Duodenal mucosa (tissue), 2 donors: ENCODE results near the gene GREB1.

Experiments used
- H3K27ac ChIP-seq: one replicate; pipeline ENCODE4 v1.7.0; 2013; ENCODE audit warnings: low read depth, low read length
- H3K27me3 ChIP-seq, 2 donors: one replicate each; pipeline ENCODE4 v1.7.0; 2013; ENCODE audit warnings: low read length in 2 of 2, control low read depth in 1 of 2; ENCODE audit not compliant: insufficient read depth in 2 of 2, control insufficient read depth in 1 of 2
- H3K36me3 ChIP-seq, 2 donors: one replicate each; pipeline ENCODE4 v1.7.0; 2013; ENCODE audit warnings: low read length in 2 of 2, control low read depth in 1 of 2; ENCODE audit not compliant: insufficient read depth in 2 of 2, control insufficient read depth in 1 of 2
- H3K4me1 ChIP-seq, 2 donors: one replicate each; pipeline ENCODE4 v1.7.0; 2013; ENCODE audit warnings: low read length in 2 of 2, control low read depth in 1 of 2; ENCODE audit not compliant: insufficient read depth in 2 of 2, control insufficient read depth in 1 of 2
- H3K4me3 ChIP-seq, 2 donors: one replicate each; pipeline ENCODE4 v1.7.0; 2013; ENCODE audit warnings: low read length in 2 of 2, low read depth in 1 of 2
- H3K9ac ChIP-seq, 2 donors: one replicate each; pipeline ENCODE4 v1.7.0; 2013; ENCODE audit warnings: low read length in 2 of 2, low read depth in 1 of 2
- H3K9me3 ChIP-seq, 2 donors: one replicate each; pipeline ENCODE4 v1.7.0; 2013; ENCODE audit warnings: low read length in 2 of 2, control low read depth in 1 of 2; ENCODE audit not compliant: control insufficient read depth in 1 of 2

The GREB1 gene

DNA sequence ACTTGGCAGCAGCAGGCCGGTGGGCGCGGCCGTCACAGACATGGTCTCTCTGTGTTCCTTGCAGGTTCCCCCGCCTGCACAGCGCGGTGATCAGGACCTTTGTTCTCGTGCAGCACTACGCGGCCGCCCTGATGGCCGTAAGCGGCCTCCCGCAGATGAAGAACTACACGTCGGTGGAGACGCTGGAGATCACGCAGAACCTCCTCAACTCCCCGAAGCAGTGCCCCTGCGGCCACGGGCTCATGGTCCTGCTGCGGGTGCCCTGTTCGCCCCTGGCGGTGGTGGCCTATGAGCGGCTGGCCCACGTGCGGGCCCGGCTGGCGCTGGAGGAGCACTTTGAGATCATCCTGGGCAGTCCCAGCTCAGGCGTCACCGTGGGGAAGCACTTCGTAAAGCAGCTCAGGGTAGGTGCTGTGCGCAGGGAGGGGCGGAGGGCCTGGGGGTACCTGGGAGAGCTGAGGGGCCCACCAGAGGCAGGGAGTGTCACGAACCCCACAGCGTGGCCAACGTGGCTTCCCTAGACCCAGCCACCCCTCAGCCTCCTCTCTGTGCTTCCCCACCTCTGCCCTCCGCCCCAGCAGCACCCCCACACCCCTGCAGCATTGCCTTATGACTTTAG, 76.9 kb downstream of the GREB1 start:
- Histone ChIP-seq H3K36me3 (no peaks in the 10 kb centered on the region), H3K9me3 (no peaks in the 10 kb centered on the region), H3K9ac (no peak overlapping the region), H3K4me3 (no peak overlapping the region), H3K4me1 (no peaks in the 10 kb centered on the region), H3K27me3 (no peaks in the 10 kb centered on the region), H3K27ac (no peak overlapping the region)

DNA sequence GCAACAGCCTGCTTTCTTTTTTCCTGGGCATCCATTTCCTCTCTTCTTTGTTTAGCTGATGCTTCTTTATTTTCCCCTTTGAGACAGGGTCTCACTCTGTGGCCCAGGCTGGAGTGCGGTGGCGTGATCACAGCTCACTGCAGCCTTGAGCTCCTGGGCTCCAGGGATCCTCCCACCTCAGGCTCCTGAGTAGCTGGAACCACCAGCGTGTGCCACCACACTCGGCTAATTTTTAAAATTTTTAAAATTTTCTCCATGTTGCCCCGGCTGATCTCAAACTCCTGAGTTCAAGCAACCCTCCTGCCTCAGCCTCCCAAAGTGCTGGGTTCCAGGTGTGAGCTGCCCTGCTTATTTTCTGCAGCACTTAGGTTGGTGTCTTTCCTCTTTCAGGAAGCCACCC, 77.4 kb downstream of the GREB1 start:
- H3K4me1 ChIP-seq = no peaks in the 10 kb centered on the region
- no peak overlapping the region for H3K4me3 ChIP-seq
- H3K27me3 ChIP-seq = no peaks in the 10 kb centered on the region
- no peak overlapping the region for H3K9ac ChIP-seq
- no peaks in the 10 kb centered on the region for H3K9me3 ChIP-seq
- no peaks in the 10 kb centered on the region for H3K36me3 ChIP-seq
- H3K27ac ChIP-seq = no peak overlapping the region

DNA sequence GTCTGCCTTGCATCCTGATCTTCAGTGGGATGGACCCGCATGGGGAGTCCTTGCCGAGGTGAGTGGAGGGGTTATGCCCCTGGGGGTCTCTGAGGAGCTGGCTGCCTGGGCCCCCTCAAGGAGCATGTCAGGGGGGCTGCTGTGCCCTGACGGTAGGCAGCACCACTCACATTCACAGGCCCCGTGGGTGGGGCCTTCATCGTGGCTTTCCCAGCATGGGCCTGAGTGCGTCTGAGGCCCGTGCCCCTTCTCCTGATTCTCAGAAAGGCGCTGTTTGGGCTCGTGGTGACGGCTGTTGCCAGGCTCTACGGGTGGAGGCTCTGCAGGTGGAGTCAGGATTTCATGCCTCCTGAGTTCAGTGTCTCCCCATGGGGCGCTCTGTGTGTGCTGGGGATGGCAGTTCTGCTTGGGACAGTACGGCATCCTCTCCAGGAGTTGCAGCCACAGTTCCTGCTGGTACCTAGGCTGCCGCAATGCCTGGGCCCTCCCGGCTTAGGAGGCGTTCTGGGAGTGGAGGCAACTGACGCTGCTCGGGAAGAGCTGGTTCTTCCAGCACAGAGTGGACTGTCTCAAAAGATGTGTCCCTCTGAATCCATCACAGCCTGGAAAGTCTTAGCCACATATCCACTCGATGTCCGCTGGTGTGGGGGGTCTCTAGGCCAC, 78.8 kb downstream of the GREB1 start:
- no peaks in the 10 kb centered on the region for H3K27me3 ChIP-seq
- H3K9me3 ChIP-seq = no peaks in the 10 kb centered on the region
- no peak overlapping the region for H3K9ac ChIP-seq
- H3K36me3 ChIP-seq = no peaks in the 10 kb centered on the region
- no peaks in the 10 kb centered on the region for H3K4me1 ChIP-seq
- no peak overlapping the region for H3K27ac ChIP-seq
- H3K4me3 ChIP-seq = no peak overlapping the region

DNA sequence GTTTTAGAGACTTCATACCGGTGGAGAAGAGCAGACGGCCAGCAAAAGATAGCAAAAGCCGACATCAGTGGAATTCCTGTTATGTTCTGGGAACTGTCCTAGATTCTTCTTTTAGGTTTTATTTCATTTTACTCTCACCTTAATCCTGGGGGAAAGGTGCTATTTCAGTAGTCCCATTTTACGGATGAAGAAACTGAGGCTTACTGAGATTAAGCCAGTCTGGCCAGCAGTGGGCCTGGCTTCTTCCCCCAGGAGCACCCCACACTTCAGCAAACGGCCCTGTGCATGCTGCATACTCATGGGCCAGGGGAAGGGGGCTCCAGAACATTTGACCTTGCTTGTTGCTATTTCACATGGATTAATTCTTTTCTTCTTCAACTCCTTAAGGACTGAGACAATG, 79.5 kb downstream of the GREB1 start:
- Histone ChIP-seq H3K36me3 (no peaks in the 10 kb centered on the region), H3K27me3 (no peaks in the 10 kb centered on the region), H3K4me3 (no peak overlapping the region)

DNA sequence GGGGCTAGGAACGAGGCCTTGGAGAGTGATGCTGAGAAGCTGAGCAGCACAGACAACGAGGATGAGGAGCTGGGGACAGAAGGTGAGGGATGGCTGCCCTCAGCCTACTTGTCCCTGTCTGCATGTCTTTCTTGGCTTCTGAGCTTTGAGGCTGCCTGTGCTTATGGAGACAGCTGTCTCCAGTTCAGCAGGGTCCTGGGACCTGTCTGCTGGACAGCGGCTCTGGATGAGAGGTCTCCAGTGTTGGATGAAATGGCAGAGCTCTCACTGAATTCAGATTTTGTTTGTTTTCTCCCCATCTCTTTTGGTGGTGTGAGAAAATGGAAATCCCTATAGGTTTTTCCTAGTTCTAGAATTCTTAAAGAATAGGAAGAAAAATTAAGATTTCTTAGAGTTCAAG, 81.4 kb downstream of the GREB1 start:
- H3K4me1 ChIP-seq = no peaks in the 10 kb centered on the region
- H3K36me3 ChIP-seq = no peaks in the 10 kb centered on the region
- H3K9ac ChIP-seq = no peak overlapping the region
- no peaks in the 10 kb centered on the region for H3K9me3 ChIP-seq
- no peak overlapping the region for H3K27ac ChIP-seq
- H3K27me3 ChIP-seq = no peaks in the 10 kb centered on the region
- H3K4me3 ChIP-seq = no peak overlapping the region

More for the DNA sequence above, 79.5 kb downstream of the GREB1 start:
- Histone ChIP-seq H3K27ac (no peak overlapping the region), H3K9me3 (no peaks in the 10 kb centered on the region), H3K4me1 (no peaks in the 10 kb centered on the region), H3K9ac (no peak overlapping the region)

DNA sequence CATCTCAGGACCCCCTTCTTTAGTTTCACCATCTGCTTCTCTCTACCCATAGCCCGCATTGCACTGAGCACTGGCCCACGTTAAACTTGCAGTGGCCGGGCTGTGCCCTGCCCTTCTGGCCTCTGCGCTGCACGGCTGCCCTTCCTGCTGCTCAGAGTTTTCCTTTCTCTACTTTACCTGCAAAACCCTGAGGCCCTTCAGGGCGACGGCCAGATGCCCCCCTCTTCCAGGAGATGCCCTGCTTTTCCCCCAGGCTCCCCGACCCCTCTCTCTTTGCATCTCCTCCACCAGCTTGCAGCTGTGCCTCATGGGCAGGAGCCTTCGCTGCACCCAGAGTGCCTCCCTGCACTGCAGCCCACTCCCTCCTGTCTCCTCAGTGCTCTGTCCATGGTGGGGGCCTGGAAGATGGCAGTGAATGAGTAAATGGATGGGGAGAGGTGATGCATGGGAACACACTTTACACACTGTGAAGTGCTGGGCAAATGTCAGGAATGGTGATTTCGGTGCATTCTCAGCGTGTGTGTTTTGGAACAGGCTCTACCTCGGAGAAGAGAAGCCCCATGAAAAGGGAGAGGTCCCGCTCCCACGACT, 82.3 kb downstream of the GREB1 start:
- no peak overlapping the region for H3K9ac ChIP-seq
- H3K4me1 ChIP-seq = no peaks in the 10 kb centered on the region
- no peak overlapping the region for H3K4me3 ChIP-seq
- H3K9me3 ChIP-seq = no peaks in the 10 kb centered on the region
- H3K27me3 ChIP-seq = no peaks in the 10 kb centered on the region
- H3K36me3 ChIP-seq = no peaks in the 10 kb centered on the region
- H3K27ac ChIP-seq = no peak overlapping the region

DNA sequence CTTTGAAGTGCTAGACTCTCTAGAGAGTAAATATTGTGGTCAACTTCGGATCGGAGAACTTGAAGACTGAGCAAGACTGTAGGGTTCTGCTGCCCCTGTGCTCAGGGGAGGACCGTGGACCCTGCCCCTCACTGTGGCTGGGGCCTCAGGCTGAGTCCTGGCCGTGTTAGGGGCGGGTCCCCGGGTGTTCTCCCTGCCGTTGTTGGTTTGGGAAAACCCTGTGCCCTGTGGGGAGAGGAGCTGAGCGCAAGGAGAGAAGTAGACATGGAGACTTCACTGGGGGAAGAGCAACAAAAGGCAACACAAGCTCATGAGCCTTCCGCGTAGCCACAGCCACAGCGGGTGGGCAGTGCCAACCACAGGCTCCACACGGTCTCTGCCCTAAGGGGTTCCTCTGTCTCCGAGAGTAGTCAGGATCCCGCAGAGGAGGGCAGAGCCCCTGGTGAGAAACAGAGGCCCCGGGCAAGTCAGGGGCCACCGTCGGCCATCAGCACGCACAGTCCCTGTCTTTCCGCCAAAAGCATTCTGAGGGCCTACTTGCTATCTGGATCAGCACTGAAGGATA, 83.1 kb downstream of the GREB1 start:
- no peaks in the 10 kb centered on the region for H3K36me3 ChIP-seq
- H3K27me3 ChIP-seq = no peaks in the 10 kb centered on the region
- H3K9ac ChIP-seq = no peak overlapping the region
- no peaks in the 10 kb centered on the region for H3K4me1 ChIP-seq
- no peak overlapping the region for H3K4me3 ChIP-seq
- no peak overlapping the region for H3K27ac ChIP-seq
- H3K9me3 ChIP-seq = no peaks in the 10 kb centered on the region

DNA sequence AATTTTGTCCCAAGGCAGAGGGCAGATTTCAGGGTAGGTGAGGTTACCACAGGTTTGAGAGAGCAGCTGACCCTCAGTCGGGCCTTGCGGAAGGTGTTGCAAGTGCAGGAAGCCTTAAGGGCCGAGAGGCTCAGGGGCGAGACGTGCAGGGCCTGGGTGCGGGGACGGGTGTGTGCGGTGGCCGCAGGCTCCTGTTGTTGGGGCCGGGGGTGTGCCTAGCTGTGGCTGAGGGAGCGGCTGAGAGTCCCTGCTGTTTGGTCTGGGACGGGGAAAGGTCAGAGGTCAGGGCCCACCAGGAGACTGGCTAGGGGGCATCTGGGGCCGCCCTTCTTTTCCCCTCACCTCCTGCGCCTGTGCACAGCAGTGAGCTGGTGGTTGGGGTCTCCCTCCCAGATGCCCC, 83.7 kb downstream of the GREB1 start:
- Histone ChIP-seq H3K27me3 (no peaks in the 10 kb centered on the region), H3K36me3 (no peaks in the 10 kb centered on the region), H3K27ac (no peak overlapping the region), H3K9ac (no peak overlapping the region), H3K4me3 (no peak overlapping the region), H3K9me3 (no peaks in the 10 kb centered on the region), H3K4me1 (no peaks in the 10 kb centered on the region)

DNA sequence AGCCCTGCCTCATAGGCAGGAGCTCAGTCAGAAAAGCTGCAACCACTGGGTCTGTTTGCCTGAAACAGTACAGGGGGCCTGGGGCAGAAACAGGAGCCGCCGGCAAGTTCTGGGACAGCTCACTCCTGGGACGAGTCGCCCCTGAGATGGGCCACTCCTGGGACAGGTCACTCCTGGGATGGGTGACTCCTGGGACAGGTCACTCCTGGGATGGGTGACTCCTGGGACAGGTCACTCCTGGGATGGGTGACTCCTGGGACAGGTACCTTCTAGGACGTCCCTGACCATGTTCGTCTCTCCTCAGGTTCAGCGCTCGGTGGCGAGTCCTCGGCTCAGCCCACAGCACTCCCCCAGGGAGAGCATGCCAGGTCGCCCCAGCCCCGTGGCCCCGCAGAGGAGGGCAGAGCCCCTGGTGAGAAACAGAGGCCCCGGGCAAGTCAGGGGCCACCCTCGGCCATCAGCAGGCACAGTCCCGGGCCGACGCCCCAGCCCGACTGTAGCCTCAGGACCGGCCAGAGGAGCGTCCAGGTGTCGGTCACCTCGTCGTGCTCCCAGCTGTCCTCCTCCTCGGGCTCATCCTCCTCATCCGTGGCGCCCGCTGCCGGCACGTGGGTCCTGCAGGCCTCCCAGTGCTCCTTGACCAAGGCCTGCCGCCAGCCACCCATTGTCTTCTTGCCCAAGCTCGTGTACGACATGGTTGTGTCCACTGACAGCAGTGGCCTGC, 84.3 kb downstream of the GREB1 start:
- H3K4me3 ChIP-seq = no peak overlapping the region
- no peaks in the 10 kb centered on the region for H3K9me3 ChIP-seq
- H3K36me3 ChIP-seq = no peaks in the 10 kb centered on the region
- no peak overlapping the region for H3K9ac ChIP-seq
- no peaks in the 10 kb centered on the region for H3K4me1 ChIP-seq
- no peak overlapping the region for H3K27ac ChIP-seq
- H3K27me3 ChIP-seq = no peaks in the 10 kb centered on the region

DNA sequence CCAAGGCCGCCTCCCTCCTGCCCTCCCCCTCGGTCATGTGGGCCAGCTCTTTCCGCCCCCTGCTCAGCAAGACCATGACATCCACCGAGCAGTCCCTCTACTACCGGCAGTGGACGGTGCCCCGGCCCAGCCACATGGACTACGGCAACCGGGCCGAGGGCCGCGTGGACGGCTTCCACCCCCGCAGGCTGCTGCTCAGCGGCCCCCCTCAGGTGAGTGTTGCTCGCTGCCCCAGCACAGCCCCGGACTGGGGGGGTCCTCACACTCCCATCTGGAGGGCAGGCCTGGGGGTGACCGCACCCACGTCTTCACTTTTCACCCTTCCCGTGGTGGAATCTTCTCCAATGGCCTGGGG, 84.8 kb downstream of the GREB1 start:
- no peak overlapping the region for H3K4me3 ChIP-seq
- H3K4me1 ChIP-seq = no peaks in the 10 kb centered on the region
- no peak overlapping the region for H3K27ac ChIP-seq
- H3K27me3 ChIP-seq = no peaks in the 10 kb centered on the region
- H3K9ac ChIP-seq = no peak overlapping the region
- H3K9me3 ChIP-seq = no peaks in the 10 kb centered on the region
- no peaks in the 10 kb centered on the region for H3K36me3 ChIP-seq
